Astrocyte (in vitro differentiated cells and primary cell): ENCODE results near the gene PARD3B.

Source experiments
- EZH2 ChIP-seq: IDR thresholded peaks from 2 replicates; pipeline ENCODE4 v1.6.1; 2012; ENCODE audit warnings: mild to moderate bottlenecking, low read length, inconsistent platforms; ENCODE audit not compliant: insufficient read depth
- TF ChIP-seq, protein P1 (sequence below): IDR thresholded peaks from 2 replicates; pipeline ENCODE4 v1.5.1; 2011; ENCODE audit warnings: low read depth, mild to moderate bottlenecking, inconsistent platforms, low read length, moderate library complexity; ENCODE audit not compliant: insufficient read depth

GRCh38 chr2:205129531-205129930, 584.3 kb downstream of the PARD3B start:
- TF ChIP-seq, protein P1, sequence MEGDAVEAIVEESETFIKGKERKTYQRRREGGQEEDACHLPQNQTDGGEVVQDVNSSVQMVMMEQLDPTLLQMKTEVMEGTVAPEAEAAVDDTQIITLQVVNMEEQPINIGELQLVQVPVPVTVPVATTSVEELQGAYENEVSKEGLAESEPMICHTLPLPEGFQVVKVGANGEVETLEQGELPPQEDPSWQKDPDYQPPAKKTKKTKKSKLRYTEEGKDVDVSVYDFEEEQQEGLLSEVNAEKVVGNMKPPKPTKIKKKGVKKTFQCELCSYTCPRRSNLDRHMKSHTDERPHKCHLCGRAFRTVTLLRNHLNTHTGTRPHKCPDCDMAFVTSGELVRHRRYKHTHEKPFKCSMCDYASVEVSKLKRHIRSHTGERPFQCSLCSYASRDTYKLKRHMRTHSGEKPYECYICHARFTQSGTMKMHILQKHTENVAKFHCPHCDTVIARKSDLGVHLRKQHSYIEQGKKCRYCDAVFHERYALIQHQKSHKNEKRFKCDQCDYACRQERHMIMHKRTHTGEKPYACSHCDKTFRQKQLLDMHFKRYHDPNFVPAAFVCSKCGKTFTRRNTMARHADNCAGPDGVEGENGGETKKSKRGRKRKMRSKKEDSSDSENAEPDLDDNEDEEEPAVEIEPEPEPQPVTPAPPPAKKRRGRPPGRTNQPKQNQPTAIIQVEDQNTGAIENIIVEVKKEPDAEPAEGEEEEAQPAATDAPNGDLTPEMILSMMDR: no peak
- TF ChIP-seq EZH2: no peak
